GM10266 (cell line): ENCODE measurements around the gene KCNAB2.
A peak's percentile ranks its signal among the peaks of the same experiment; 100 is the strongest.

Source experiments
- DNase-seq: peaks from one replicate; pipeline ENCODE4 v3.0.0; 2012; ENCODE audit errors: extremely low spot score
- CTCF ChIP-seq: IDR thresholded peaks from 2 replicates; pipeline ENCODE4 v1.5.1; 2012; ENCODE audit warnings: mild to moderate bottlenecking, low read depth; ENCODE audit not compliant: control insufficient read depth, insufficient read depth; ENCODE audit errors: missing control alignments

KCNAB2 gene

GRCh38 chr1:6040861-6041415 is 4.8 kb upstream of the KCNAB2 start:
- no peak for DNase-seq
- no peak for TF ChIP-seq CTCF

GRCh38 chr1:6041432-6042062 is 4.1 kb upstream of the KCNAB2 start:
- TF ChIP-seq CTCF: peak; percentile 39
- no peak for DNase-seq

- TF ChIP-seq CTCF: no peak
- DNase-seq: no peak
Observed at GRCh38 chr1:6043561-6043960, 2.1 kb upstream of the KCNAB2 start.

GRCh38 chr1:6044481-6045109 is 1.1 kb upstream of the KCNAB2 start:
- no peak for TF ChIP-seq CTCF
- DNase-seq: no peak

- DNase-seq: no peak
- TF ChIP-seq CTCF: no peak
Observed at GRCh38 chr1:6045110-6045502, 582 bp upstream of the KCNAB2 start.

- no peak for DNase-seq
- TF ChIP-seq CTCF: no peak
Observed at GRCh38 chr1:6046279-6046678, 591 bp downstream of the KCNAB2 start.
